HG02623 (cell line): Measurements from ENCODE around the gene THSD4.

Experiments
- ATAC-seq: cut with Tn5 transposase; IDR thresholded peaks from one replicate; pipeline ENCODE4 v1.9.1; 2021; ENCODE audit warnings: moderate library complexity; ENCODE audit not compliant: unreplicated experiment

THSD4 gene

GRCh38 chr15:71810256-71811035 lies 695.2 kb downstream of the THSD4 start, which contains the start of gene NR2E3:
TSS of gene NR2E3 (plus strand) at chr15:71810554. CDS start at chr15:71810744, 190 bp downstream.
- no peak for ATAC-seq

GRCh38 chr15:71811036-71811736 lies 695.9 kb downstream of the THSD4 start:
- no peak for ATAC-seq

- ATAC-seq: no peak
Observed at GRCh38 chr15:71811752-71812735, 696.8 kb downstream of the THSD4 start.

GRCh38 chr15:71812966-71813722 lies 697.9 kb downstream of the THSD4 start:
- ATAC-seq: no peak

GRCh38 chr15:71813723-71814470 lies 698.6 kb downstream of the THSD4 start:
- ATAC-seq: no peak

GRCh38 chr15:71815301-71815700 lies 700.0 kb downstream of the THSD4 start:
- ATAC-seq: no peak

GRCh38 chr15:71817351-71817750 lies 702.1 kb downstream of the THSD4 start:
- ATAC-seq: no peak

GRCh38 chr15:71820127-71820526 lies 704.9 kb downstream of the THSD4 start:
- no peak for ATAC-seq

GRCh38 chr15:71821547-71822129 lies 706.4 kb downstream of the THSD4 start:
- no peak for ATAC-seq

- ATAC-seq: no peak
Observed at GRCh38 chr15:71822890-71823630, 707.8 kb downstream of the THSD4 start.

GRCh38 chr15:71823801-71824200 lies 708.5 kb downstream of the THSD4 start:
- ATAC-seq: no peak

GRCh38 chr15:71825021-71825730 lies 709.9 kb downstream of the THSD4 start:
- ATAC-seq: no peak

GRCh38 chr15:71826196-71826595 lies 710.9 kb downstream of the THSD4 start:
- no peak for ATAC-seq

- no peak for ATAC-seq
Observed at GRCh38 chr15:71830981-71831380, 715.7 kb downstream of the THSD4 start.
